ENCODE results near the gene NAE1.

Gene NAE1

GRCh38 chr16:66858740-66859396 is 28.1 kb upstream of the NAE1 start:
- no peak for DNase-seq (ENCODE audit: low spot score in 2 of 2)

GRCh38 chr16:66857437-66857836 is 26.7 kb upstream of the NAE1 start:
- in situ Hi-C loops (cut with MboI; ENCODE audit: low sequenced_read_pairs) = no loop called here
- no peak overlapping the region for H3K4me3 ChIP-seq
- no peaks in the 10 kb centered on the region for H3K9me3 ChIP-seq
- no peaks in the 10 kb centered on the region for H3K36me3 ChIP-seq (replicated peaks)
- H3K4me1 ChIP-seq = no peaks in the 10 kb centered on the region
- H3K27me3 ChIP-seq (ENCODE audit: low read depth) = no peaks in the 10 kb centered on the region
- DNase-seq (ENCODE audit: low spot score in 2 of 2) = no peak

More at GRCh38 chr16:66858740-66859396, 28.1 kb upstream of the NAE1 start:
- H3K27me3 ChIP-seq (ENCODE audit: low read depth) = no peaks in the 10 kb centered on the region
- H3K4me3 ChIP-seq = no peak overlapping the region
- in situ Hi-C loops (cut with MboI; ENCODE audit: low sequenced_read_pairs) = no loop called here
- no peaks in the 10 kb centered on the region for H3K36me3 ChIP-seq (replicated peaks)
- H3K9me3 ChIP-seq = no peaks in the 10 kb centered on the region
- no peaks in the 10 kb centered on the region for H3K4me1 ChIP-seq

DNA sequence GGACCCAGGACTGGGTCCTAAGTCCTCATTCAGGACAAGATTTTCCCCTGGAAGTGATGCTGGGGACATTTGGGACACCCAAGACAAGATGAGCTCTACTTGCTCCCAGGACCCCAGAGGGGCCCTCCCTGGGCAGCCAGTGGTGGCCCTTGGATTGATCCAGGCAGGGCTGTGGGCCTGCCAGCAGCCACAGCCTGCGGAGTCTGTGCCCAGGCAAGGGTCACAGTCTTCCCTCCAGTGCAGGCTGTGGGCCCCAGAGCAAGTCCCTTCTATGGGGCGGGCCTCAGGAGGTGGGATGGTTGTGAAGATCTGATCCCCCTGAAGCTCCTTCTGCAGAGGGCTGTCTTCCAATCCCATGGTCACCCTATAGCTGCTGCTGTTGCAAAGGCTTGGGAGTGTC is 26.0 kb upstream of the NAE1 start:
- H3K36me3 ChIP-seq (replicated peaks) = no peaks in the 10 kb centered on the region
- no peak for DNase-seq (ENCODE audit: low spot score in 2 of 2)
- in situ Hi-C loops (cut with MboI; ENCODE audit: low sequenced_read_pairs) = no loop called here
- H3K4me1 ChIP-seq = no peaks in the 10 kb centered on the region
- no peaks in the 10 kb centered on the region for H3K27me3 ChIP-seq (ENCODE audit: low read depth)
- no peaks in the 10 kb centered on the region for H3K9me3 ChIP-seq
- no peak overlapping the region for H3K4me3 ChIP-seq

DNA sequence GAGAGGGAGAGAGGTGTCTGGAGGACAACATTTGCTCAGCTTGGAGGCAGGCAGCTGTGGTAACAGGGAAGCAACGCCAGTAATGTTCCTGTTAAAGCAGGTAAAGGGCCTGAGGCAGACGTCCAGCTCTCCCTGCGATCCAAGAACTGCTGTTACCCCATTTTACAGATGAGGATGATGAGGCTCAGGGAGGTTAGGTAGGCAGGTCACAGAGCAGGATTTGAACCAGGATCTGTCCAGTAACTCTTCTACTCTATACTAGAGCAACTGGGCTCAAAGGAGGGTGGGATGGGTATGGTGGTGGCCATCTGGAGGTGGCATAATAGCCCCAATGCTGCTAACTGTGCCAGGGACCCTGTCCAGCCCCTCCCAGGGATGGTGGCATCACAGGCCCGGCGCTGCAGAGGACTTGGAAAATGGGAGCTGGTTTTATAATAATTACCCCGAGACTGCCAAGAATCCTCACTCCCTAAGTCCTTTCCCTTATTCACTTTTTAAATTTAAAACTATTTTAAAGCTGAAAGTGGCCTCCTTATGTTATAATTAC is 25.5 kb upstream of the NAE1 start:
- no peaks in the 10 kb centered on the region for H3K4me1 ChIP-seq
- H3K9me3 ChIP-seq = no peaks in the 10 kb centered on the region
- in situ Hi-C loops (cut with MboI; ENCODE audit: low sequenced_read_pairs) = no loop called here
- no peak for DNase-seq (ENCODE audit: low spot score in 2 of 2)
- H3K27me3 ChIP-seq (ENCODE audit: low read depth) = no peaks in the 10 kb centered on the region
- H3K4me3 ChIP-seq = no peak overlapping the region
- H3K36me3 ChIP-seq (replicated peaks) = no peaks in the 10 kb centered on the region

GRCh38 chr16:66853261-66854139 is 22.7 kb upstream of the NAE1 start:
- DNase-seq (ENCODE audit: low spot score in 2 of 2) = no peak
- in situ Hi-C loops (cut with MboI; ENCODE audit: low sequenced_read_pairs) = no loop called here
- no peaks in the 10 kb centered on the region for H3K9me3 ChIP-seq
- no peaks in the 10 kb centered on the region for H3K36me3 ChIP-seq (replicated peaks)
- no peaks in the 10 kb centered on the region for H3K4me1 ChIP-seq
- no peaks in the 10 kb centered on the region for H3K27me3 ChIP-seq (ENCODE audit: low read depth)
- no peak overlapping the region for H3K4me3 ChIP-seq

- DNase-seq (ENCODE audit: low spot score in 2 of 2) = no peak
- Histone ChIP-seq H3K4me3 (no peak overlapping the region), H3K36me3 (replicated peaks) (no peaks in the 10 kb centered on the region), H3K9me3 (no peaks in the 10 kb centered on the region), H3K4me1 (no peaks in the 10 kb centered on the region), H3K27me3 (ENCODE audit: low read depth) (peaks cover 12% of the 10 kb centered on the region)
- in situ Hi-C loops (cut with MboI; ENCODE audit: low sequenced_read_pairs) = no loop called here
Measured at GRCh38 chr16:66851166-66851964, 20.6 kb upstream of the NAE1 start.

GRCh38 chr16:66850115-66850815 is 19.5 kb upstream of the NAE1 start:
- no peaks in the 10 kb centered on the region for H3K36me3 ChIP-seq (replicated peaks)
- no peak overlapping the region for H3K4me3 ChIP-seq
- H3K4me1 ChIP-seq = no peaks in the 10 kb centered on the region
- peaks cover 23% of the 10 kb centered on the region for H3K27me3 ChIP-seq (ENCODE audit: low read depth)
- in situ Hi-C loops (cut with MboI; ENCODE audit: low sequenced_read_pairs) = no loop called here
- no peak for DNase-seq (ENCODE audit: low spot score in 2 of 2)
- H3K9me3 ChIP-seq = no peaks in the 10 kb centered on the region

GRCh38 chr16:66849549-66849948 is 18.8 kb upstream of the NAE1 start:
- peaks cover 30% of the 10 kb centered on the region for H3K27me3 ChIP-seq (ENCODE audit: low read depth)
- DNase-seq (ENCODE audit: low spot score in 2 of 2) = no peak
- H3K4me3 ChIP-seq = no peak overlapping the region
- H3K4me1 ChIP-seq = no peaks in the 10 kb centered on the region
- no peaks in the 10 kb centered on the region for H3K9me3 ChIP-seq
- no peaks in the 10 kb centered on the region for H3K36me3 ChIP-seq (replicated peaks)
- in situ Hi-C loops (cut with MboI; ENCODE audit: low sequenced_read_pairs) = no loop called here

- no peak for DNase-seq (ENCODE audit: low spot score in 2 of 2)
- Histone ChIP-seq H3K4me1 (no peaks in the 10 kb centered on the region), H3K27me3 (ENCODE audit: low read depth) (peaks cover 34% of the 10 kb centered on the region), H3K36me3 (replicated peaks) (no peaks in the 10 kb centered on the region), H3K4me3 (no peak overlapping the region), H3K9me3 (no peaks in the 10 kb centered on the region)
- in situ Hi-C loops (cut with MboI; ENCODE audit: low sequenced_read_pairs) = no loop called here
Measured at GRCh38 chr16:66849021-66849420, 18.2 kb upstream of the NAE1 start.

- peaks cover 42% of the 10 kb centered on the region for H3K27me3 ChIP-seq (ENCODE audit: low read depth)
- DNase-seq (ENCODE audit: low spot score in 2 of 2) = no peak
- H3K4me3 ChIP-seq = no peak overlapping the region
- no peaks in the 10 kb centered on the region for H3K9me3 ChIP-seq
- no peaks in the 10 kb centered on the region for H3K36me3 ChIP-seq (replicated peaks)
- no peaks in the 10 kb centered on the region for H3K4me1 ChIP-seq
- in situ Hi-C loops (cut with MboI; ENCODE audit: low sequenced_read_pairs) = no loop called here
Measured at GRCh38 chr16:66848172-66848571, 17.4 kb upstream of the NAE1 start.

GRCh38 chr16:66847533-66848067 is 16.8 kb upstream of the NAE1 start:
- DNase-seq (ENCODE audit: low spot score in 2 of 2) = no peak
- Histone ChIP-seq H3K4me3 (no peak overlapping the region), H3K36me3 (replicated peaks) (no peaks in the 10 kb centered on the region), H3K4me1 (no peaks in the 10 kb centered on the region), H3K9me3 (no peaks in the 10 kb centered on the region), H3K27me3 (ENCODE audit: low read depth) (peaks cover 45% of the 10 kb centered on the region)
- in situ Hi-C loops (cut with MboI; ENCODE audit: low sequenced_read_pairs) = no loop called here

DNA sequence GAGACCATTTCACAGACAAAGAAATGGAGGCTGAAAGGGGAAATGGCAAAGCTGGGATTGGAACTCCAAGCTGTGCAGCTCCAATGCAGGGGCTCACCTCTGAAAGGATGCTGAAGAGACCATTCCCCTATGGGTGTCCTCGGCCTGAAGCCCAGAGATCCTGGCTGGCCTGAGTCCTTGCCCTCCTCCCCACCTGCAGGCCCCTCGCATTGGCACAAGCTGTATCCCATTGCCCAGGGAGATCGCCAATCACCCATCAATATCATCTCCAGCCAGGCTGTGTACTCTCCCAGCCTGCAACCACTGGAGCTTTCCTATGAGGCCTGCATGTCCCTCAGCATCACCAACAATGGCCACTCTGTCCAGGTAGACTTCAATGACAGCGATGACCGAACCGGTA is 16.1 kb upstream of the NAE1 start:
- peaks cover 45% of the 10 kb centered on the region for H3K27me3 ChIP-seq (ENCODE audit: low read depth)
- no peaks in the 10 kb centered on the region for H3K36me3 ChIP-seq (replicated peaks)
- no peaks in the 10 kb centered on the region for H3K9me3 ChIP-seq
- no peak for DNase-seq (ENCODE audit: low spot score in 2 of 2)
- no peaks in the 10 kb centered on the region for H3K4me1 ChIP-seq
- in situ Hi-C loops (cut with MboI; ENCODE audit: low sequenced_read_pairs) = no loop called here
- H3K4me3 ChIP-seq = no peak overlapping the region

GRCh38 chr16:66846266-66846665 is 15.5 kb upstream of the NAE1 start:
- H3K27me3 ChIP-seq (ENCODE audit: low read depth) = peaks cover 45% of the 10 kb centered on the region
- H3K4me1 ChIP-seq = no peaks in the 10 kb centered on the region
- in situ Hi-C loops (cut with MboI; ENCODE audit: low sequenced_read_pairs) = no loop called here
- no peak for DNase-seq (ENCODE audit: low spot score in 2 of 2)
- H3K9me3 ChIP-seq = no peaks in the 10 kb centered on the region
- H3K36me3 ChIP-seq (replicated peaks) = no peaks in the 10 kb centered on the region
- no peak overlapping the region for H3K4me3 ChIP-seq
